Spleen (tissue), 11 donors: ENCODE data around the gene BCL3. TPM values are rescaled to one million over a fixed set of nuclear protein-coding genes. Genes with fewer than 3 reads are reported as not detected.

Source experiments
- DNase-seq: peaks from one replicate; pipeline ENCODE4 v3.0.0-alpha.2; 2020
- H3K27ac ChIP-seq, 8 donors: fragments of 200-600 bp; sonication (generic) in 7 of 8; 1 replicate in 4 of 8; 2 replicates in 4 of 8; pipeline versions ENCODE4 v1.5.0 to v1.8.0; 2016 to 2021; ENCODE audit warnings: inconsistent platforms in 4 of 8, mild to moderate bottlenecking in 4 of 8, moderate library complexity in 1 of 8
- H3K27me3 ChIP-seq, 7 donors: fragments of 200-600 bp; sonication (generic) in 6 of 7; replicated peaks in 1 of 7; 1 replicate in 4 of 7; 2 replicates in 3 of 7; pipeline versions ENCODE4 v1.5.0 to v1.8.0; 2016 to 2021; ENCODE audit warnings: inconsistent platforms in 3 of 7, mild to moderate bottlenecking in 1 of 7
- H3K36me3 ChIP-seq, 6 donors: fragments of 200-600 bp; sonication (generic) in 5 of 6; 1 replicate in 4 of 6; 2 replicates in 2 of 6; pipeline versions ENCODE4 v1.5.0 to v1.8.0; 2016 to 2021; ENCODE audit warnings: inconsistent platforms in 2 of 6
- H3K4me1 ChIP-seq, 6 donors: fragments of 200-600 bp; sonication (generic) in 5 of 6; 1 replicate in 3 of 6; 2 replicates in 3 of 6; pipeline versions ENCODE4 v1.5.0 to v1.8.0; 2016 to 2021; ENCODE audit warnings: inconsistent platforms in 3 of 6
- H3K4me3 ChIP-seq, 8 donors: fragments of 200-600 bp; sonication (generic) in 7 of 8; 1 replicate in 4 of 8; 2 replicates in 4 of 8; pipeline versions ENCODE4 v1.5.0 to v1.8.0; 2016 to 2021; ENCODE audit warnings: inconsistent platforms in 4 of 8, mild to moderate bottlenecking in 4 of 8, moderate library complexity in 2 of 8
- H3K9me3 ChIP-seq, 8 donors: fragments of 200-600 bp; sonication (generic) in 7 of 8; 1 replicate in 4 of 8; 2 replicates in 4 of 8; pipeline versions ENCODE4 v1.5.0 to v1.8.0; 2016 to 2021; ENCODE audit warnings: inconsistent platforms in 4 of 8
- CTCF ChIP-seq, 11 experiments: fragments of 200-600 bp in 7 of 11; fragments of 450-650 bp in 4 of 11; sonication (generic) in 4 of 11; IDR thresholded peaks in 8 of 11; conservative IDR thresholded peaks in 3 of 11; 1 replicate in 7 of 11; 2 replicates in 4 of 11; pipeline versions ENCODE4 v1.4.0 to v1.8.0; 2016 to 2021; ENCODE audit warnings: antibody characterized with exemption in 11 of 11, inconsistent platforms in 4 of 11, mild to moderate bottlenecking in 1 of 11
- POLR2A ChIP-seq, 3 donors: fragments of 450-650 bp; IDR thresholded peaks; one replicate each; pipeline ENCODE4 v1.5.1; 2017; ENCODE audit warnings: antibody characterized with exemption in 3 of 3, mild to moderate bottlenecking in 1 of 3
- POLR2AphosphoS5 ChIP-seq, 3 donors: sonication (generic); formaldehyde crosslinking; IDR thresholded peaks; one replicate each; pipeline ENCODE4 v1.5.1; 2017; ENCODE audit warnings: antibody characterized with exemption in 3 of 3
- WGBS, 5 donors: extraction: QIAGEN DNeasy Blood & Tissue Kit in 3 of 5; methylation state at CpG; one replicate each; pipeline versions ENCODE4 v1.1.5 to v1.1.7; 2013 to 2018; 5-methylcytosine and 5-hydroxymethylcytosine counted together
- intact Hi-C: fragments of 100-400 bp; cut with DNase I; formaldehyde crosslinking; loops from one replicate; pipeline ENCODE4 v1.15.0; 2023; ENCODE audit warnings: low total_unique reads
- polyA plus RNA-seq, 3 donors: library from polyadenylated mRNA; stranded (reverse); fragments of 200-250 nt; gene quantifications; one replicate each; pipeline ENCODE4 v1.2.1, GENCODE V29; 2013
- total RNA-seq, 7 donors: library from RNA; depleted of rRNA in 3 of 7; stranded (reverse); fragments of >200 nt in 3 of 7; fragmentation: NEBNext Ultra II Directional in 4 of 7; extraction: Animal tissue kit (Norgen Biotek cat#: 25700) in 4 of 7; gene quantifications; one replicate each; pipeline versions ENCODE4 v1.1.0 to v1.2.1, GENCODE V29; 2016 to 2021
- donor health status: healthy with polysubstance abuse.
- donor health status: DM: no; HTN: no; CAD: no; lungs with moderate emphysema.
- donor health status: DM: no; HTN: no; CAD: no.
- donor health status: Bipolar disorder and iron deficiency.
- donor health status: healthy.
- donor health status: DM: no; HTN: no; CAD: no.
- donor health status: DM: yes; HTN: yes; CAD: no.

The BCL3 gene
- total and polyA plus RNA-seq, 10 donors = 26.5 to 229 (median 76.9) TPM

GRCh38 chr19:44759083-44759804 lies 10.7 kb downstream of the BCL3 start:
- TF ChIP-seq CTCF (IDR thresholded peaks at IDR 0.05 in 8 of 11, conservative IDR thresholded peaks at IDR 0.05 in 3 of 11) (no peak), POLR2A (IDR thresholded peaks at IDR 0.05) (no peak), POLR2AphosphoS5 (IDR thresholded peaks at IDR 0.05) (peak in 1 of 3 donors; percentile 64)
- no peak for DNase-seq
- H3K4me3 ChIP-seq = peak overlapping the region in 2 of 8 donors; percentile 43 to 61
- 63 to 83% (median 68%) methylated on average over 9 to 10 of the region's 10 CpGs for WGBS, 5 donors
- peak overlapping the region in 5 of 8 donors; percentile 96 to 99 (median 97) for H3K27ac ChIP-seq
- peaks cover 0 to 66% (median 46%) of the 10 kb centered on the region in 6 donors for H3K36me3 ChIP-seq
- intact Hi-C loops = no loop called here
- H3K9me3 ChIP-seq = no peaks in the 10 kb centered on the region
- H3K4me1 ChIP-seq = peaks cover 23 to 100% (median 71%) of the 10 kb centered on the region in 6 donors
- no peaks in the 10 kb centered on the region for H3K27me3 ChIP-seq

DNA sequence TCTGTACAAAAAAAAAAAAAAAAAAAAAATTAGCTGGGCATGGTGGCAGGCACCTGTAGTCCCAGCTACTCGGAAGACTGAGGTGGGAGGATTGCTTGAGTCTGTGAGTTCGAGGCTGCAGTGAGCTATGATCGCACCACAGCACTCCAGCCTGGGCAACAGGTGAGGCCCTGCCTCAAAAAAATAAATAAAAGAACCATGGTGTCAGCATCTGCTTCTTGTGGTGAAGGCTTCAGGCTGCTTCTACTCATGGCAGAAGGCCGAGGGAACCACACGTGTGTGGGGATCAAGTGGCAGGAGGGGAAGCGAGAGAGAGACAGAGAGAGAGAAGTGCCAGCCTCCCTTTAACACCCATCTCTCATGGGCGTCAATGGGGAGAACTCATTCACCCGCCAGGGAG lies 13.5 kb downstream of the BCL3 start:
- DNase-seq = no peak
- TF ChIP-seq CTCF (IDR thresholded peaks at IDR 0.05 in 8 of 11, conservative IDR thresholded peaks at IDR 0.05 in 3 of 11) (no peak), POLR2A (IDR thresholded peaks at IDR 0.05) (no peak), POLR2AphosphoS5 (IDR thresholded peaks at IDR 0.05) (peak in 1 of 3 donors; percentile 8)
- 58 to 70% (median 67%) methylated on average over 8 of the region's 8 CpGs for WGBS, 5 donors
- Histone ChIP-seq H3K4me3 (no peak overlapping the region), H3K36me3 (peaks cover 0 to 50% (median 34%) of the 10 kb centered on the region in 6 donors), H3K4me1 (peaks cover 3 to 100% (median 60%) of the 10 kb centered on the region in 6 donors), H3K9me3 (no peaks in the 10 kb centered on the region), H3K27ac (peak overlapping the region in 6 of 8 donors; percentile 20 to 87 (median 46)), H3K27me3 (no peaks in the 10 kb centered on the region)
- intact Hi-C loops = no loop called here

- Histone ChIP-seq H3K4me1 (peaks cover 3 to 99% (median 58%) of the 10 kb centered on the region in 6 donors), H3K27me3 (no peaks in the 10 kb centered on the region), H3K9me3 (peaks cover 0 to 7% (median 0%) of the 10 kb centered on the region in 8 donors), H3K27ac (peak overlapping the region in 6 of 8 donors; percentile 67 to 87 (median 80)), H3K4me3 (no peak overlapping the region), H3K36me3 (peaks cover 0 to 17% (median 5%) of the 10 kb centered on the region in 6 donors)
- WGBS, 5 donors = 73 to 85% (median 80%) methylated on average over 22 of the region's 22 CpGs
- peak; percentile 88 for DNase-seq
- TF ChIP-seq POLR2AphosphoS5 (IDR thresholded peaks at IDR 0.05) = peak in 2 of 3 donors; percentile 10 to 73
- TF ChIP-seq CTCF (IDR thresholded peaks at IDR 0.05 in 8 of 11, conservative IDR thresholded peaks at IDR 0.05 in 3 of 11) = no peak
- intact Hi-C loops = no loop called here
Observed at GRCh38 chr19:44765033-44765948, 16.8 kb downstream of the BCL3 start.
